Loucy (cell line): ENCODE measurements around the gene LDOC1.
"Not testable (repeated sequence)": the region's sequence is repeated elsewhere in the genome, so short reads cannot be mapped to it uniquely, and the experiment has no call there.

Source experiments
- H2AFZ ChIP-seq: fragments of 200-600 bp; sonication (generic); 2 replicates; pipeline ENCODE4 v1.6.0; 2016; ENCODE audit warnings: antibody characterized with exemption, mild to moderate bottlenecking, low read length, moderate library complexity
- H3F3A ChIP-seq: fragments of 200-600 bp; 2 replicates; pipeline ENCODE4 v1.6.0; 2016; ENCODE audit warnings: antibody characterized with exemption, low read depth, mild to moderate bottlenecking
- H3K27me3 ChIP-seq: fragments of 200-600 bp; sonication (generic); 2 replicates; pipeline ENCODE4 v1.6.1; 2014; ENCODE audit warnings: low read length, mild to moderate bottlenecking; ENCODE audit not compliant: insufficient read depth, poor library complexity, severe bottlenecking
- H3K36me3 ChIP-seq: fragments of 200-600 bp; sonication (generic); 2 replicates; pipeline ENCODE4 v1.6.1; 2016; ENCODE audit warnings: low read length; ENCODE audit not compliant: insufficient read depth
- H3K4me1 ChIP-seq: fragments of 200-600 bp; sonication (generic); 2 replicates; pipeline ENCODE4 v1.5.1; 2014; ENCODE audit warnings: low read length, mild to moderate bottlenecking; ENCODE audit not compliant: insufficient read depth, poor library complexity, severe bottlenecking
- H3K4me2 ChIP-seq: fragments of 200-600 bp; sonication (generic); 2 replicates; pipeline ENCODE4 v1.6.0; 2014; ENCODE audit warnings: antibody characterized with exemption, low read length, low read depth, mild to moderate bottlenecking; ENCODE audit not compliant: poor library complexity, severe bottlenecking
- H3K4me3 ChIP-seq: fragments of 200-600 bp; sonication (generic); 2 replicates; pipeline ENCODE4 v1.5.1; 2014; ENCODE audit warnings: low read length, mild to moderate bottlenecking, mixed read lengths; ENCODE audit not compliant: poor library complexity, severe bottlenecking
- H3K79me2 ChIP-seq: fragments of 200-600 bp; sonication (generic); 2 replicates; pipeline ENCODE4 v1.6.1; 2014; ENCODE audit warnings: low read length; ENCODE audit not compliant: insufficient read depth
- H3K9ac ChIP-seq: fragments of 200-600 bp; sonication (generic); 2 replicates; pipeline ENCODE4 v1.6.0; 2014; ENCODE audit warnings: mild to moderate bottlenecking, low read depth, low read length, moderate library complexity; ENCODE audit not compliant: poor library complexity, severe bottlenecking
- H3K9me2 ChIP-seq: fragments of 200-600 bp; sonication (generic); replicated peaks from 2 replicates; pipeline ENCODE4 v1.6.1; 2016; ENCODE audit warnings: low read depth, low read length, mixed read lengths
- H3K9me3 ChIP-seq: fragments of 200-600 bp; sonication (generic); 2 replicates; pipeline ENCODE4 v1.6.1; 2014; ENCODE audit warnings: mild to moderate bottlenecking, antibody characterized with exemption, low read length, low read depth; ENCODE audit not compliant: insufficient read depth
- H4K20me1 ChIP-seq: fragments of 200-600 bp; sonication (generic); 2 replicates; pipeline ENCODE4 v1.6.0; 2014; ENCODE audit warnings: antibody characterized with exemption, low read length, mild to moderate bottlenecking; ENCODE audit not compliant: insufficient read depth, poor library complexity, severe bottlenecking
- EZH2phosphoT487 ChIP-seq: fragments of 200-600 bp; IDR thresholded peaks from 2 replicates; pipeline ENCODE4 v1.6.1; 2018; ENCODE audit warnings: antibody characterized with exemption, mild to moderate bottlenecking, moderate library complexity, borderline replicate concordance
- TF ChIP-seq, protein P1 (sequence below): fragments of 200-600 bp; sonication (generic); conservative IDR thresholded peaks from 2 replicates; pipeline ENCODE4 v1.5.1; 2014; ENCODE audit warnings: mild to moderate bottlenecking, antibody characterized with exemption, low read length

The LDOC1 gene

DNA sequence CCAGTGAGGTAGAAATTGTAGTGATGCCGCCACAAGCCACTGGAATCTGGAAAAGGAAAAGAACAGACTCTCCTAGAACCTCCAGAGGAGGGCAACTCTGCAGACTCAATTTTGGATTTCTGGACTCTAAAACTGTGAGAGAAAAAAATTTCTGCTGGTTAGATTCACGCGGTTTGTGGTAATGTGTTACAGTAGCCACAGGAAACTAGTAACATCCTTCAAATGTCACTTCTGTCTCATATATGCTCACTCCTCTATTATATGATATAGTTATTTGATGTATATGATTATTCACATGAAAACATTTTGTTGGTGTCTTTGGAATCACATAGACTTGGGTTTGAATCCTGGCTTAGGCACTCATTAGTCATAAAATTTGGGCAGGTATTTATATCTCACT lies 18.8 kb downstream of the LDOC1 start:
- Histone ChIP-seq H2AFZ (no peak overlapping the region), H3K9me3 (no peaks in the 10 kb centered on the region), H3K27me3 (no peaks in the 10 kb centered on the region), H3K79me2 (no peaks in the 10 kb centered on the region), H3K36me3 (no peaks in the 10 kb centered on the region), H4K20me1 (no peaks in the 10 kb centered on the region), H3F3A (no peaks in the 10 kb centered on the region), H3K4me3 (no peak overlapping the region), H3K9me2 (no peaks in the 10 kb centered on the region), H3K4me1 (no peaks in the 10 kb centered on the region), H3K9ac (no peak overlapping the region), H3K4me2 (no peak overlapping the region)
- TF ChIP-seq, protein P1, sequence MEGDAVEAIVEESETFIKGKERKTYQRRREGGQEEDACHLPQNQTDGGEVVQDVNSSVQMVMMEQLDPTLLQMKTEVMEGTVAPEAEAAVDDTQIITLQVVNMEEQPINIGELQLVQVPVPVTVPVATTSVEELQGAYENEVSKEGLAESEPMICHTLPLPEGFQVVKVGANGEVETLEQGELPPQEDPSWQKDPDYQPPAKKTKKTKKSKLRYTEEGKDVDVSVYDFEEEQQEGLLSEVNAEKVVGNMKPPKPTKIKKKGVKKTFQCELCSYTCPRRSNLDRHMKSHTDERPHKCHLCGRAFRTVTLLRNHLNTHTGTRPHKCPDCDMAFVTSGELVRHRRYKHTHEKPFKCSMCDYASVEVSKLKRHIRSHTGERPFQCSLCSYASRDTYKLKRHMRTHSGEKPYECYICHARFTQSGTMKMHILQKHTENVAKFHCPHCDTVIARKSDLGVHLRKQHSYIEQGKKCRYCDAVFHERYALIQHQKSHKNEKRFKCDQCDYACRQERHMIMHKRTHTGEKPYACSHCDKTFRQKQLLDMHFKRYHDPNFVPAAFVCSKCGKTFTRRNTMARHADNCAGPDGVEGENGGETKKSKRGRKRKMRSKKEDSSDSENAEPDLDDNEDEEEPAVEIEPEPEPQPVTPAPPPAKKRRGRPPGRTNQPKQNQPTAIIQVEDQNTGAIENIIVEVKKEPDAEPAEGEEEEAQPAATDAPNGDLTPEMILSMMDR = no peak
- no peak for TF ChIP-seq EZH2phosphoT487

DNA sequence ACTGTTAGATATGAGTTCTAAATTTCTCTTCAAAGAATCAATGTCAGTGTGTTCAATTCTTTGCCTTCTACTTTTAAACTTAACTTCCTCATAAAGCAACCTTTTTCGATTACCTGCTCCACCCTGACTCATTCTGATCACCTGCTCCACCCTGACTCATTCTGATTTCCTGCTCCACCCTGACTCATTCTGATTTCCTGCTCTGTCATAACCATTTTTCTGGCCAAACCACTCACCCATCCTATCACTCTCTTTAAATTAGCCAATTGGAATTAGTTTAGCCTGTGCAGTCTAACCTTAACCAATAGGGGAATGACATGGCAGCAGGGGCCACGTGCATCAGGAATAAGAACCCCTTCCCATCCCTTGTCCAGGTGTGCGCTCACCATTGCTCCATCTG lies 21.7 kb downstream of the LDOC1 start:
- H3K79me2 ChIP-seq, H3K36me3 ChIP-seq, H3K4me2 ChIP-seq, H3K4me1 ChIP-seq, H4K20me1 ChIP-seq, H3K4me3 ChIP-seq, H3K9ac ChIP-seq, H3F3A ChIP-seq, H3K27me3 ChIP-seq, H2AFZ ChIP-seq, H3K9me2 ChIP-seq, H3K9me3 ChIP-seq: not testable (repeated sequence)

DNA sequence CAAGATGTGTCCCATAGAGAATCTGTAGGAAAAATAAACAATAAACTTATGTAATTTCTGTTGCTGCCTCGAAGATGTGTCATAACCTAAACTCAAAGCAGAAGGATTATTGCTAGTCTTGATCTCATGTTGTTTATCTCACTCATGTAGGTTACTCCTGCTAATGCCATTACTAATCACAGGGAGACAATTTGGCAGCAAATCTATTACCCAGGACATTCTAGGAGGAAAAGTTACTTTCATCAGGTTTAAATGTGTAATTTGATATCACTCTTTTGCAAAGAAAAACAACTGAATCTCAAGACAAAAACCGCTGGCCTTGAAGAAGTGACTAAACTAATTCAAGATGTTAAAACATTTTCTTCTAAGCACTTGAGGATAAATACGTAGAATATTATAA lies 34.0 kb downstream of the LDOC1 start:
- no peak for TF ChIP-seq EZH2phosphoT487
- TF ChIP-seq, protein P1 = no peak
- Histone ChIP-seq H2AFZ (no peak overlapping the region), H3K9me2 (no peaks in the 10 kb centered on the region), H3K4me1 (no peaks in the 10 kb centered on the region), H3K36me3 (no peaks in the 10 kb centered on the region), H3K27me3 (no peaks in the 10 kb centered on the region), H4K20me1 (no peaks in the 10 kb centered on the region), H3K4me2 (no peak overlapping the region), H3K79me2 (no peaks in the 10 kb centered on the region), H3K9me3 (no peaks in the 10 kb centered on the region), H3K4me3 (no peak overlapping the region), H3F3A (no peaks in the 10 kb centered on the region), H3K9ac (no peak overlapping the region)

DNA sequence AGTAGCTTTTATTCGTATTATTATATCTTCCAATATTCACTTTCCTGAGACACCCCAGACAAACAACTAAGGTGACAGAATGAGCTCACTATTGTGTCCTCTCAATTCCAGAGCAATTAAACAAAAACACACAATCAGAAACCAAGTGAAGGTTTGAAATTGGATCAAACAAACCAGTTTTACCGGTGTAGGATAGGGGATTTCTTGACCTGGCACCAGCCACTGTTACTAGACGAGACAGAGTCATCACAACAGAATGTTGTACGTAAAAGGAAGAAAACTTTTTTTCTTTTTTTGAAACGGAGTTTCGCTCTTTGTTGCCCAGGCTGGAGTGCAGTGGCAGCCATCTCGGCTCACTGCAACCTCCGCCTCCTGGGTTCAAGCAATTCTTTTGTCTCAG lies 43.7 kb downstream of the LDOC1 start:
- Histone ChIP-seq H3K4me2 (no peak overlapping the region), H4K20me1 (no peaks in the 10 kb centered on the region), H3K9me2 (no peaks in the 10 kb centered on the region), H2AFZ (no peak overlapping the region), H3K9ac (no peak overlapping the region), H3K4me1 (no peaks in the 10 kb centered on the region), H3K4me3 (no peak overlapping the region), H3K36me3 (no peaks in the 10 kb centered on the region), H3K9me3 (no peaks in the 10 kb centered on the region), H3F3A (no peaks in the 10 kb centered on the region), H3K79me2 (no peaks in the 10 kb centered on the region), H3K27me3 (no peaks in the 10 kb centered on the region)
- TF ChIP-seq, protein P1 = no peak
- no peak for TF ChIP-seq EZH2phosphoT487
